ENCODE results near the gene GRIK3.
"Not testable (repeated sequence)": the region's sequence is repeated elsewhere in the genome, so short reads cannot be mapped to it uniquely, and the experiment has no call there.

The GRIK3 gene

GRCh38 chr1:36920801-36921405 is 113.4 kb downstream of the GRIK3 start:
- CTCF ChIA-PET: no interaction called here
- no peak for DNase-seq (ENCODE audit: low read depth, low spot score)
- TF ChIP-seq CTCF (IDR thresholded peaks at IDR 0.05; ENCODE audit: insufficient read depth, low read length, missing control alignments): no peak
- no peak overlapping the region for H3K4me3 ChIP-seq (ENCODE audit: low read depth, low read length)
- POLR2A ChIA-PET: no interaction called here

GRCh38 chr1:36920371-36920770 is 113.9 kb downstream of the GRIK3 start:
- DNase-seq (ENCODE audit: low read depth, low spot score): no peak
- CTCF ChIA-PET: no interaction called here
- no peak for TF ChIP-seq CTCF (IDR thresholded peaks at IDR 0.05; ENCODE audit: insufficient read depth, low read length, missing control alignments)
- H3K4me3 ChIP-seq (ENCODE audit: low read depth, low read length): no peak overlapping the region
- POLR2A ChIA-PET: no interaction called here

- POLR2A ChIA-PET: no interaction called here
- CTCF ChIA-PET: no interaction called here
- no peak overlapping the region for H3K4me3 ChIP-seq (ENCODE audit: low read depth, low read length)
- no peak for DNase-seq (ENCODE audit: low read depth, low spot score)
- TF ChIP-seq CTCF (IDR thresholded peaks at IDR 0.05; ENCODE audit: insufficient read depth, low read length, missing control alignments): no peak
Measured at GRCh38 chr1:36919491-36920145, 114.7 kb downstream of the GRIK3 start.

- POLR2A ChIA-PET: no interaction called here
- H3K4me3 ChIP-seq (ENCODE audit: low read depth, low read length): no peak overlapping the region
- CTCF ChIA-PET: no interaction called here
- TF ChIP-seq CTCF (IDR thresholded peaks at IDR 0.05; ENCODE audit: insufficient read depth, low read length, missing control alignments): no peak
- DNase-seq (ENCODE audit: low read depth, low spot score): no peak
Measured at GRCh38 chr1:36918604-36919003, 115.7 kb downstream of the GRIK3 start.

- H3K4me3 ChIP-seq (ENCODE audit: low read depth, low read length); POLR2A ChIA-PET: not testable (repeated sequence)
Measured at GRCh38 chr1:36916542-36916941, 117.8 kb downstream of the GRIK3 start.

GRCh38 chr1:36913484-36914060 is 120.7 kb downstream of the GRIK3 start:
- no peak for TF ChIP-seq CTCF (IDR thresholded peaks at IDR 0.05; ENCODE audit: insufficient read depth, low read length, missing control alignments)
- DNase-seq (ENCODE audit: low read depth, low spot score): no peak
- ChIA-PET POLR2A (no interaction called here), CTCF (no interaction called here)
- H3K4me3 ChIP-seq (ENCODE audit: low read depth, low read length): no peak overlapping the region

More at GRCh38 chr1:36916542-36916941, 117.8 kb downstream of the GRIK3 start:
- DNase-seq (ENCODE audit: low read depth, low spot score); CTCF ChIA-PET: not testable (repeated sequence)

GRCh38 chr1:36913016-36913415 is 121.3 kb downstream of the GRIK3 start:
- no peak for DNase-seq (ENCODE audit: low read depth, low spot score)
- ChIA-PET POLR2A (no interaction called here), CTCF (no interaction called here)
- no peak for TF ChIP-seq CTCF (IDR thresholded peaks at IDR 0.05; ENCODE audit: insufficient read depth, low read length, missing control alignments)
- no peak overlapping the region for H3K4me3 ChIP-seq (ENCODE audit: low read depth, low read length)
